Activated CD4-positive, CD25-positive, alpha-beta regulatory T cell treated with anti-CD3 and anti-CD28 coated beads, Interleukin-2, amount 50 U/mL, for 72 hours (primary cell): ENCODE data around the gene ZMYM2.

Source experiments
- DNase-seq: peaks from one replicate; pipeline ENCODE4 v3.0.0; 2021

ZMYM2 gene

GRCh38 chr13:20049558-20050473, 91.3 kb downstream of the ZMYM2 start:
- DNase-seq = no peak

GRCh38 chr13:20051366-20051765, 92.8 kb downstream of the ZMYM2 start:
- DNase-seq = no peak

GRCh38 chr13:20053016-20053415, 94.5 kb downstream of the ZMYM2 start:
- DNase-seq = no peak

GRCh38 chr13:20053891-20054290, 95.4 kb downstream of the ZMYM2 start:
- no peak for DNase-seq

- DNase-seq = no peak
These were observed 96.1 kb downstream of the ZMYM2 start for GRCh38 chr13:20054586-20054985.

GRCh38 chr13:20057214-20057613, 98.7 kb downstream of the ZMYM2 start:
- DNase-seq = no peak

- DNase-seq = no peak
These were observed 99.4 kb downstream of the ZMYM2 start for GRCh38 chr13:20057963-20058362.

GRCh38 chr13:20058476-20058875, 99.9 kb downstream of the ZMYM2 start:
- DNase-seq = no peak

- DNase-seq = no peak
These were observed 105.6 kb downstream of the ZMYM2 start for GRCh38 chr13:20064128-20064527.

- DNase-seq = no peak
These were observed 107.0 kb downstream of the ZMYM2 start for GRCh38 chr13:20065516-20065915.

GRCh38 chr13:20069956-20070355, 111.4 kb downstream of the ZMYM2 start:
- DNase-seq = no peak

GRCh38 chr13:20073775-20074174, 115.2 kb downstream of the ZMYM2 start:
- DNase-seq = no peak

- no peak for DNase-seq
These were observed 116.4 kb downstream of the ZMYM2 start for GRCh38 chr13:20074966-20075365.

GRCh38 chr13:20077086-20077485, 118.6 kb downstream of the ZMYM2 start:
- DNase-seq = no peak

GRCh38 chr13:20080377-20081164, 122.0 kb downstream of the ZMYM2 start:
- no peak for DNase-seq

GRCh38 chr13:20090349-20090748, 131.8 kb downstream of the ZMYM2 start:
- no peak for DNase-seq

- DNase-seq = no peak
These were observed 135.4 kb downstream of the ZMYM2 start for GRCh38 chr13:20093951-20094350.

- DNase-seq = no peak
These were observed 140.8 kb downstream of the ZMYM2 start for GRCh38 chr13:20099319-20099718.

- no peak for DNase-seq
These were observed 143.2 kb downstream of the ZMYM2 start for GRCh38 chr13:20101467-20102316.

GRCh38 chr13:20102525-20103180, 144.1 kb downstream of the ZMYM2 start:
- no peak for DNase-seq

- DNase-seq = no peak
These were observed 146.7 kb downstream of the ZMYM2 start for GRCh38 chr13:20105161-20105689.

- DNase-seq = no peak
These were observed 148.2 kb downstream of the ZMYM2 start for GRCh38 chr13:20106742-20107141.
